ENCODE data around the gene ZNF749. TPM values are rescaled to one million over a fixed set of nuclear protein-coding genes. Genes with fewer than 3 reads are reported as not detected.
"Not testable (repeated sequence)": the region's sequence is repeated elsewhere in the genome, so short reads cannot be mapped to it uniquely, and the experiment has no call there.

Gene ZNF749
- total RNA-seq, 1 experiment from 2014 or later, result 15.1 TPM

DNA sequence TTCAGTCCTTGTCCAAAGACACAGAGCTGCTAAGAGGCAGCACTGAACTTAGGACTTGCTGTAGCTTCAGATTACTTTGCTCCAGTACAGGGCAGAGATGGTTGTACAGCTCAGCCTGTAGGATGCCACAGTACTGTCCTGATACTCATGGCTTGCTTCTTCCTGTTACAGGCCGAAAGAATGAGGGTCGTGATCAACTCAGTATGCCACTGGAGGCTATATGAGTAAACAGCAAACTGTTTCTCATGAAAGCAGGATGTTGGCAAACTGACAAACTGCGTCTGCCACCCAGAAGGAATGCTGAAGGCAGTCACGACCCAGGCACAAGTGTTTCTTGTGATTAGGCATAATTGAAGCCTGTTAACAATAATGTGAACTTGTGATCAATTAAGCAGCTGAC lies 2.8 kb downstream of the ZNF749 start:
- no peaks in the 10 kb centered on the region for H3K27me3 ChIP-seq (ENCODE audit: control insufficient read depth, insufficient read depth, low read length)
- H3K36me3 ChIP-seq (replicated peaks; ENCODE audit: control insufficient read depth, insufficient read depth, low read length), result no peaks in the 10 kb centered on the region; the same call in none of the 2 replicates
- H3K4me3 ChIP-seq (ENCODE audit: insufficient read depth, low read depth, low read length), result no peak overlapping the region
- DNase-seq, result no peak

DNA sequence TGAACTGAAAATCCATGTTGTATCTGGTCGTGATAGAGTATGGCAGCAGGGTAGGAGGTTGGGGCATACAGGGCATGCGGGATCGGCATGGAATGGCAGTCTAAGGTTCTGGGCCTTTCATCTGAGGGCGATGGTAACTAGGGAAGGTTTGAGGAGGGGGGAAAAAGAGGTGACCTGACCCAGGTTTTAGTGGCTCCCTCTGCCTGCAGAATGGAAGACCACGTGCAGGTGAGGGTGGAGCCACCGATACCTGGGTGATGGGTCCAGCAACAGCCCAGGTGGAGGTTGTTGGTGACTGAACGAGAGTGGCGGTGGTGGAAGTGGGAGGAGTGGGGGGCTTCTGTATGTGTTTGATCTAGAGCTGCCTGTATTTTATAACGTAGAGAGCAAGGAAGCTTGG lies 3.8 kb downstream of the ZNF749 start:
- H3K27me3 ChIP-seq (ENCODE audit: control insufficient read depth, insufficient read depth, low read length), result no peaks in the 10 kb centered on the region
- H3K36me3 ChIP-seq (replicated peaks; ENCODE audit: control insufficient read depth, insufficient read depth, low read length), result peaks cover 8% of the 10 kb centered on the region
- peak; percentile 55 for DNase-seq
- H3K4me3 ChIP-seq (ENCODE audit: insufficient read depth, low read depth, low read length), result no peak overlapping the region

DNA sequence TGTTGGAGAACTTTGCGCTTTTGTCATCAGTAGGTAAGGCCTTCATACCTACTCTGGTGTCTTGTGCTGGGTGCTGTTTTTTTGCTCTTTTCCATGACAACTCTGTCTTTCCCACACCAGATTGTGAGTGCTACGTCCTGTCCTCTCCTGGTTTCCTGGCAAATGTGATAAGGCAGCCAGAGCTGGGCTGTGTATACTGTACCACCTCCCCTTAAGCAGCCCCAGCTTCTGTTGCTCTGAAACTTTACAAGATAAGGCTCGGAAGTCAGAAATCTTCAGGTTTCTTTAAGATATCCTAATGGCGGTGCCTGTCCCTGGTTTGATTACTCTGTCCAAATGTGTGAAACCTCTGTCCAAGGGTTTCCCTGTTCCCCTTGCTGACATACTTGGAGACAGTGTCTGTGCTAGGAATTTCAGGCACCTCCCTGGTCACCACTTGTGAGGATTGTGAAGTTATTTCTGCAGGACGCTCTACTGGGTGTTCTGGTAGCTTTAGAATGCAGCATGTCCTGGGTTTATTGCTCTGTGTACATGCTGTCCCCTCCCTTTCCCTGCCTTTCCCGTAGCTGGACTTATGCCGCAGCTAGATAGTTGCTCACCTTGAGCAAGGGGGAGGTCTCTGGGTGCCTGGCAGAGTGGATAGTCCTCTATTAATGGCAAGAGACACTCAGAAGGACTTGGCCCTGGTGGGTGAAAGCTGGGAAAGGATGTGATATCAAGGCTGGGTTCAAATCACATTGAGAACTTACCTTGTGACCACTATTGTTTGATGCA lies 7.0 kb downstream of the ZNF749 start:
- Histone ChIP-seq H3K27me3 (ENCODE audit: control insufficient read depth, insufficient read depth, low read length) (no peaks in the 10 kb centered on the region), H3K4me3 (ENCODE audit: insufficient read depth, low read depth, low read length) (no peak overlapping the region), H3K36me3 (replicated peaks; ENCODE audit: control insufficient read depth, insufficient read depth, low read length) (peaks cover 17% of the 10 kb centered on the region)
- no peak for DNase-seq

DNA sequence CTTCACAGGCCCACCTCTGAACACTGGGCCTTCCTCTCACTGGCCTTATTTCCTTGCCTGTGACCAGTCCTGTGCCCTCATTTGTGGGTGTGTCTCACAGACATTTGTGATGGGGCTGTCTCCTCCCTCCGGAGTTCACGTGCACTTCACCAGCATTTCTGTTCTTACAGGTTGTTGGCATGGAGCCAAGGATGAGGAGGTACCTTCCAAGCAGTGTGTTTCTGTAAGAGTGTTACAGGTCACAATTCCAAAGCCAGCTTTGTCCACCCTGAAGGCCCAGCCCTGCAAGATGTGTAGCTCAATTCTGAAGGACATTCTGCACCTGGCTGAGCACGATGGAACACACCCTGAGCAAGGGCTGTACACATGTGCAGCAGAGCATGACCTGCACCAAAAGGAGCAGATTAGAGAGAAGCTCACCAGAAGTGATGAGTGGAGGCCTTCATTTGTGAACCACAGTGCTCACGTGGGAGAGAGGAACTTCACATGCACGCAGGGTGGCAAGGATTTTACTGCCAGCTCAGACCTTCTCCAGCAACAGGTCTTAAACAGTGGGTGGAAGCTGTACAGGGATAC lies 8.1 kb downstream of the ZNF749 start:
- Histone ChIP-seq H3K27me3 (ENCODE audit: control insufficient read depth, insufficient read depth, low read length) (no peaks in the 10 kb centered on the region), H3K4me3 (ENCODE audit: insufficient read depth, low read depth, low read length) (no peak overlapping the region), H3K36me3 (replicated peaks; ENCODE audit: control insufficient read depth, insufficient read depth, low read length) (peaks cover 17% of the 10 kb centered on the region)
- DNase-seq, result no peak

DNA sequence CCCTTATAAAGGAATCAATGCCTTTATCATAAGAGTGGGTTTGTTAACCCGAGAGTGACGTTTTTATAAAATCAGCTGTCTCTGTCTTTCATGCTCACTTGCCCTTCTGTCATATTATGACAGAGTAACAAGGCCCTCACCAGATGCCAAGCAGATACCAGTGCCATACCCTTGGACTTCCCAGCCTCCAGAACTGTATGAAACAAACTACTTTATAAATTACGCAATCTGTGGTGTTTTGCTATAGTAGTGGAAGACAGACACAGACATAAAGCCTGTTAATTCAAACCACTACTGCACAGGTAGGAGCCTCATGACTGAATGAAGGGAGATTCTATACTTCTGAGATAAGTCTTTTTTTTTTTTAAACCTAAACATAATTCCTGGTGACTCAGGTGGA lies 17.2 kb downstream of the ZNF749 start:
- Histone ChIP-seq H3K4me3 (ENCODE audit: insufficient read depth, low read depth, low read length) (no peak overlapping the region), H3K27me3 (ENCODE audit: control insufficient read depth, insufficient read depth, low read length) (no peaks in the 10 kb centered on the region), H3K36me3 (replicated peaks; ENCODE audit: control insufficient read depth, insufficient read depth, low read length) (no peaks in the 10 kb centered on the region)
- no peak for DNase-seq

DNA sequence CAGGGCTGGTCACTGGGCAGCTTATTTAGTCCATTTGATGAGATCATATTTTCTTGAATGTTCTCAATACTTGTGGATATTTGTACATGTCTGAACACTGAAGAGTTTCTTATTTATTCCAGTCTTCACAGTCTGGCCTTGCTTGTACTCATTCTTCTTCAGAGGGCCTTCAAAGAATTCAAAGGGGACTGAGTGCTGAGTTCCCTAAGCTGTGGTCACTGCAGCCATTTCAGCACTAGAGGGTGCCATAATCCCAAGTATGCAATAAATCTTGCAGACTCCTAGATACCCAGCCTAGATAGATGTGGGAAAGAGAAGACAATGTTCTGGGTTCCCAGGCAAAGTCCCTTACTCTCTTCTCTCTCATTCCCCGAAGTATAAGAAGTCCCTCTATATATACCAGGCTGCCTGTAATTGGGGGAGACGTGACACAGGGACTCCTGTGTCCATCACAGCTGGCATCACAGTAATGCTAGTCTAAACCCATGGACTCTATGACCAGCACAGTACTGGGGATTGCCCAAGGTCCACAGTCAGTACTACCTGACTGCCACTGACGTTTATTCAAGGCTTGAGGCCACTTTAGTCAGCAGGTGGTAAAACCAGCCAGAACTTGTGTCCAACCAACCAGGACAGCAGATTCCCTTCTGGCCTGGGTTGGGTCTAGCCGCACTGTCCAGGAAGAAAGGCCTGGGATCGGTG lies 30.7 kb downstream of the ZNF749 start:
- H3K4me3 ChIP-seq (ENCODE audit: insufficient read depth, low read depth, low read length), result no peak overlapping the region
- H3K27me3 ChIP-seq (ENCODE audit: control insufficient read depth, insufficient read depth, low read length), result no peaks in the 10 kb centered on the region
- no peaks in the 10 kb centered on the region for H3K36me3 ChIP-seq (replicated peaks; ENCODE audit: control insufficient read depth, insufficient read depth, low read length)
- peak; percentile 55 for DNase-seq

DNA sequence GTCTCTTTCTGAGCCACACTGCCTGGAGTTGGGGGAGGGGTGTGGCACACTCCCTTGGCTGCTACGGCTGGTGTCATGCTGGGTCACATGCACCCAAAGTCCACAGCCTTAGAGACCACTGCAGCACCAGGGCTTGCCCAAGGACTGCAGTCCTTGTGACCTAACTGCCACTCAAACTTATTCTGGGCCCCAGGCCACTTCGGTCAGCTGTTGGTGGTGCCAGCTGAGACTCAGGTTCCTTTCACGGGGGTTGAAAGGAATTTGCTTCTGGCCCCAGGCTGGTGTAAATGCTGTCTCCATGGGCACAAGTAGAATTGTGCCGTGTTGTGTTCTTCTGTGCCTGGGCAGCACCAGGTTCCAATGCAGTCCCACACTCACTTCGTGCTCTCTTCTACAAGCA lies 31.4 kb downstream of the ZNF749 start:
- H3K36me3 ChIP-seq (replicated peaks; ENCODE audit: control insufficient read depth, insufficient read depth, low read length), result no peaks in the 10 kb centered on the region
- H3K27me3 ChIP-seq (ENCODE audit: control insufficient read depth, insufficient read depth, low read length), result no peaks in the 10 kb centered on the region
- H3K4me3 ChIP-seq (ENCODE audit: insufficient read depth, low read depth, low read length), result no peak overlapping the region
- DNase-seq, result no peak

DNA sequence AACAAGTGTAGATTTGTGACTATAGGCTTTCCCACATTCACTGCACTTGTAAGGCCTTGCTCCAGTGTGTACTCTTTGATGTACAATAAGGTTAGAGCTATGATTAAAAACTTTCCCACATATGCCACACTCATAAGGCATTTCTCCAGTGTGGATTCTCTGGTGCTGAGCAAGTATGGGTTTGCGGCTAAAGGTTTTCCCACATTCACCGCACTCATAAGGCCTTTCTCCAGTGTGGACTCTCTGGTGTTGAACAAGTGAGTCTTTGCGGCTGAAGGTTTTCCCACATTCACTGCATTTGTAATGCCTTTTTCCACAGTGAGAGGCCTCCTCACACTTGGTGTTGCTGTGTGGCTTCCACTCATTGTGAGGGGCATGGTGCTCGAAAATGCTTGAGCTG lies 38.5 kb downstream of the ZNF749 start:
- peaks cover 31% of the 10 kb centered on the region for H3K36me3 ChIP-seq (replicated peaks; ENCODE audit: control insufficient read depth, insufficient read depth, low read length)

DNA sequence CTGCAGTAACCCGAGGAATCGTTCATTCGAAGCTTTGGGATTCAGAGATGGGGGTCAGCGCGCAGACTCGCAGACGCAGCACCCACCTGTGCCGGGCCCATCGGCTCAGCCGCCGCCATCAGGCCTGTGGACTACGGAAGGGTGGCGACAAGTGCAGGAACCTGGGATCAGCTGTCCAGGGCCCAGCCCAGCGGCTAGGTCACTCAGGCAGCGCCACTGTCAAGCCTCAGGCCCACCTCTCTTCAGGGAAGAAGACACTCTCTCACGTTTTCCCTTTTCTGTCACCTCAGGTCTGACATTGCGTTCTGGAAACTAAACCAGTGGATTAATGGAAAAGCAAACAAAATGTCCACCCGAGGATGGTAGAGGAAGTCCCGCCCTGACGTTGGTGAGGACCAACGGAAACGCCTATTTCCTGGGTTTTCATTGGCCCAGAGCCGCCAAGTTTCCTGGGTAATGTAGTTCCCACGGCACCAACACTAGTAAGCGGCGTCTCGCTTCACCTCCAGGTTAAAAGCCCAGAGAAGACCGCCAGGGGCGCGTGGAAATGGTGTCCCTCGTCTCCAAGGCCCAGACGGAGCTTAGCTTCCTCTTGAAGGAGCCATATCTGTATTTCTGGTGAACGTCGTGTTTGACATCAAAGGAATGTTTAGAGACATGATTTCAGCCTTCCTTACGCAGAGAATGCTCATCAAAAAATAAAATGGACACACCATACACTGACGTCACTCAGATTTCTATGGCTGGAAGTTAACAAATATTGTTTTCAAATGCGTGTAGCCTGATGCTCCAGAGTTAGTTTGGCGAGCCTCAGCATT lies 42.3 kb downstream of the ZNF749 start, which contains the start of gene ZNF772:
ZNF772 (minus strand) TSS at position 376 of the 818 bp plus-strand sequence; CDS start at position 119, 257 bp downstream.
- Histone ChIP-seq H3K4me3 (ENCODE audit: insufficient read depth, low read depth, low read length) (peak within 1 kb of the TSS; percentile 72), H3K27me3 (ENCODE audit: control insufficient read depth, insufficient read depth, low read length) (no peaks in the 10 kb centered on the region), H3K36me3 (replicated peaks; ENCODE audit: control insufficient read depth, insufficient read depth, low read length) (peaks cover 31% of the 10 kb centered on the region)
- peak; percentile 88 for DNase-seq

More for the DNA sequence above, 38.5 kb downstream of the ZNF749 start:
- Histone ChIP-seq H3K27me3 (ENCODE audit: control insufficient read depth, insufficient read depth, low read length) (no peaks in the 10 kb centered on the region), H3K4me3 (ENCODE audit: insufficient read depth, low read depth, low read length) (no peak overlapping the region)
- no peak for DNase-seq

DNA sequence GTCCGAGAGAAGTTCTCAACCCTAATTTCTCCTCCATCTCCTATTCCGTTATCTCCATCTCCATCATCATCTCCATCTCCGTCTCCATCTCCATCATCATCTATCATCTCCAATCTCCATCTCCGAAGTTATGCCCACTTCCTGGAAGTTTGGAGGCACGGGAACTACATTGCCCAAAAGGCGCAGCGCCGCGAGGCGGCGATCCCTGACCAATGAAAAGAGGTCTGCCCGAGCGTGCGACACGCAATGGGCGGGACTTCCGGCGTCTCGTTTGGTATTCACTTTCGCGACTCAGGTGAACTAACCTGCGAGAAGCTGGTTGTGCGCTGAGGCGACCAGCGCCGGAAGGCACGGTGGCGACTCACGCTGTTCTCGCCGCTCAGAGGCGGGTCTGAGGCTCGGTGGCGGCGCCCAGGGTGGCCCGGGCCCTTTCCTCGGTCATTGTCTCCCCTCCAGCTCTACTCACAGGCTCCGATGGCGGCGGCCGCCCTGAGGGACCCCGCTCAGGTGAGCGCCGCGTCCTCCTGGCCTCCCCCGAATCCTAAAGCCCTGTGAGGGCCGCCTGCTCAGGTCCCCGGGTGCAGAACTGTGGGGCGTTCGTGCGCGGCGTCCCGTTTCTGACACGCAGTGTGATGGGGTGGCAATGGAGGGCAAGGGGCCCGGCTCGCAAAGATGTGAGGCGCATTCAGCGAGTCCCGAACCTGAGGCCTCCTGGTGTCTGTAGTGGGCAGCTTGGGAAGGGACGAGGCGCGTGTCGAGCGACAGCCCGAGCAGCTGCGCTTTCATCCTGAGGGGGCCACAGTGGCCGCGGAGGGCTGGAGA lies 52.6 kb downstream of the ZNF749 start, which contains the start of gene ZNF419:
ZNF419 (plus strand) TSS at position 274 of the 822 bp plus-strand sequence; CDS start at position 475, 201 bp downstream.
- Histone ChIP-seq H3K36me3 (replicated peaks; ENCODE audit: control insufficient read depth, insufficient read depth, low read length) (peaks cover 12% of the 10 kb centered on the region), H3K4me3 (ENCODE audit: insufficient read depth, low read depth, low read length) (peak within 1 kb of the TSS; percentile 87)
- not testable (repeated sequence) for H3K27me3 ChIP-seq (ENCODE audit: control insufficient read depth, insufficient read depth, low read length)
- DNase-seq, result peak; percentile 94

DNA sequence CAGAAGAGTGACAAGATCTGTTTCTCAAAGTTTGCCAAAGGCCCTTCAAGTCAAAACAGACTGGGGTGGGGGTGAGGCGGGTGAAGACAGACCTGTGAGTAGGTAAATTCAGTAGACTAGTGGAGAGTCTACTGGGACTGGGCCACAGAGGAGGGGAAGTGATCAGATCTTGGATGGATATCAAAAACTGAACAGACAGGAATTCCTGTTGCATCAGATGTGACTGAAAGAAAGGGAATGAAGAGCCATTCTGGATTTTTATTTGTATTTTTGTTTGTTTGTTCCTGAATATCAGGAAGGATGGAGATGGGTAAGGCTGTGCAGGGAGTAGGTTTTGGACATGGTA lies 53.1 kb downstream of the ZNF749 start:
- not testable (repeated sequence) for DNase-seq; H3K4me3 ChIP-seq (ENCODE audit: insufficient read depth, low read depth, low read length); H3K27me3 ChIP-seq (ENCODE audit: control insufficient read depth, insufficient read depth, low read length)
- H3K36me3 ChIP-seq (replicated peaks; ENCODE audit: control insufficient read depth, insufficient read depth, low read length), result peaks cover 16% of the 10 kb centered on the region
